ENCODE measurements around the gene KRT13.
"Not testable (repeated sequence)": the region's sequence is repeated elsewhere in the genome, so short reads cannot be mapped to it uniquely, and the experiment has no call there.

Gene KRT13

GRCh38 chr17:41505007-41505808, at the start of gene KRT13:
Gene KRT13 (minus strand): TSS chr17:41505612. CDS start chr17:41505550, 62 bp downstream.
- no peak for DNase-seq

GRCh38 chr17:41553987-41554680, 48.7 kb upstream of the KRT13 start:
- no peak for DNase-seq

GRCh38 chr17:41553176-41553575, 47.8 kb upstream of the KRT13 start:
- no peak for DNase-seq

DNA sequence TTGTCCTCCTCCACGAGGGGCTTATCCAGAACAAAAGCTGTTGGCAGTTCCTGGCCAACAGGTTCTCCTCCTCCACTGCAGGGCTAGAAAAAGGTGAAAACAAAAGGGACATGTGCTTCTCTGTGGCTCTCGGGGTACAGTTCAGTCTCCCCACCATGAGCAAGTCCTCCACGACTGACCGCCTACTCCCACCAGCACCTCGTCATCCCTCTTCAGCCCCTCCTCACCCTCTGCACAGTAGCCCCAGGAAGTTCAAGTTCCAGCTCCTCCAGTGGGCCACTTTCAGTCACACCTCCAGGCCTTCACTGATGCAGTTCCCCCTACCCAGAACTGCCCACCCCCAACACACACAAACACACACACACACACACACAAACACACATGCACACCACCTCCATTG, 47.0 kb upstream of the KRT13 start:
- DNase-seq, result no peak

DNA sequence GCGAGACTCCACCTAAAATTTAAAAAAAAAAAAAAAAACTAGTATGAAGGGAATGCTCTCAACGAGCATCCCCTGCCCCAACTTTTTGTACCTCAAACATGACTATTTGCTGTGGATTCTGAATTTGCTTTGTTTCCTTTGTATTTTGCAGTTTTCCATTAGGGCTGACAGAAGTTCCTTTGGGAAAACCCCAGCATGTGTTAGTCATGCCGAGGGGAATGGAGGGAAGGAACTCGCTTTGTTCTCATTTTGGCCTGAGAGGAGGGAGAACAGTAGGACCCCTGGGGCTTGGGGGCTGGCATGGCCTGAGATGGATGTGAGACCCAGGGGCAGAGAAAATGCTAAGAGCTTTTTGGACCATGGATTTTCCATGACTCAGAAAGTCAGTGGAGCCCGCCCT, 46.0 kb upstream of the KRT13 start:
- no peak for DNase-seq

DNA sequence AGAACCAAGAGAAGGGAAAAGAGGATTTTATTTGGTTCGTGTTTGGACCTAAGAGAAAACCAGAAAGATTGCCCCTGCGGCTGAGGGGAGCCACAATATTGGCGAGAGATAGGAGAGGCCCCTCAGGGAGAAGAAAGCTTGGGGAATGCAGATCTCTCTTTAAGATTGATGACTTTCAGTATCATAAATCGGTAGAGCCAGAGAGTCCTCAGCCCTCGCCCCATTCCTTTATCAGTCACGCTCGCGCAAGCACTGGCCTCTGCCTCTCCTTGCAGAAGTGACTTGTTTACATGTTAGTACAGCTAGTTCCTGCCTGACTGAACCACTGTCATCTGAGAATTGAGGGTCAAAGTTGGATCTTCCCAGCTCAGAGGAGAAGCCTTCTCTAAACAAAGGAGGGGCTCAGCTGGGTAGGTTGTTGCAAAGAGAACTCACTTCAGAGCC, 44.2 kb upstream of the KRT13 start:
- no peak for DNase-seq

DNA sequence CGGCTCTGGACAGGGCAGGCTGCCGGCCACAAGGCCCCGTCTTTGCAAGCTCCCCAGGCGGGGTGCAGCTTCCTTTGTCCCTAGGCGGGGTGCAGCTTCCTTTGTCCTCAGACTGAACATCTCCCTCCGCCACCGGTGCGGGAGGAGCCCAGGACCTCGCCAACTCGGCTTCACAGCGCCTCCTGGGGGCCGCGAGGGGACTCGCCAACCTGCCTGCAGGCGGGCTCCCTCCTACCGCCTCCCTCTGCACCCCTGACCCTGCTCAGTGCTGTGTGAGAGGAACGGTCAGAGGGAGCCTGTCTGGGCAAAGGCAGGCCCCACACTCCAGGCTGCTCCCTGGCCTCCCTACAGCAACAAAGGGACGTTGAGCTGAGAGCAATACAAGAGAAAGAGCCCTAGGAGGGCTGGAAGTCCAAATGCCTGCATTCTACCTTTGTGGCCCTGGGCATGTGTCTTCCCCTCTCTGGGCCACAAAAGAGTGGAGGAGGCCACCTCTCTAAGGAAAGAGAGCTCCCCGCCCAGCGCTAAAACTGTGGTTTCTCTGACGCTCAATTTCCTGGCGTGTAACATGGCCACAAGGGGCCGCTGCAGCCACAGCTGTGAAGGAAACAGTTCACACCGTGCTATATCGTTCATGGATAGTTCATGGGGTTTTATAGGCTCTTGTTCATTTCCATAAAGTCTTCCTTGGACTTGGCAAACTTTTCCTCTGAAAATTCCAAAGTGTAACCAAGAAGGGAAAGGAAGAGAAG, 43.6 kb upstream of the KRT13 start:
- DNase-seq, result peak; percentile 89

- peak; percentile 72 for DNase-seq
Measured at GRCh38 chr17:41547921-41548843, 42.8 kb upstream of the KRT13 start.

GRCh38 chr17:41547378-41547841, 42.0 kb upstream of the KRT13 start:
- DNase-seq, result no peak

DNA sequence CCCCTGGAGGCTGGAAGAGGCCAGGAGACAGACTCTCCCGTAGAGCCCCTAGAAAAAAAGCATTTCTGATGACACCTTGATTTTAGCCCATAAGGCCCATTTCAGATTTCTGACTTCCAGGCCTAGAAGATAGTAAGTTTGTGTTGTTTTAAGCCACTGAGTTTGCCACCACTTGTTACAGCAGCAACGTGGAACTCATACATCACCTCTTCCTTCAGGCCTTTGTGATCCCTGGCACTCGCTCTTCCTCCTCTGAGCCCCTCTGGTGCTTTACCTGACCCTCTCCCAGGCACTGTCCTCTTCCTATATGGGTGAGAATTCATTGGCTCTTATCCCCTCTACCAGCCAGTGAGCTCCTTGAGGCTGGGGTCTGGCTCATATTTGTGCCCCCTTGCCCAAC, 41.4 kb upstream of the KRT13 start:
- DNase-seq, result no peak

- no peak for DNase-seq
Measured at GRCh38 chr17:41545829-41546410, 40.5 kb upstream of the KRT13 start.

GRCh38 chr17:41544935-41545334, 39.5 kb upstream of the KRT13 start:
- DNase-seq, result no peak

- DNase-seq, result no peak
Measured at GRCh38 chr17:41544491-41544892, 39.1 kb upstream of the KRT13 start.

DNA sequence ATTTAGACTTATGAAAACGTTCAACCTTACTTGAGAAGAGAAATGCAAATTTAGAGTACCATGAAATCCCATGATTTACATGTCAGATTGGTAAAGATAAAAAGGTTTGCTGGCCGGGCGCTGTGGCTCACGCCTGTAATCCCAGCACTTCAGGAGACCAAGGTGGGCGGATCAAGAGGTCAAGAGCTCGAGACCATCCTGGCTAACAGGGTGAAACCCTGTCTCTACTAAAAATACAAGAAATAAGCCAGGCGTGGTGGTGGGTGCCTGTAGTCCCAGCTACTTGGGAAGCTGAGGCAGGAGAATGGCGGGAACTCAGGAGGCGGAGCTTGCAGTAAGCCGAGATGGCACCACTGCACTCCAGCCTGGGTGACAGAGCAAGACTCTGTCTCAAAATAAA, 37.4 kb upstream of the KRT13 start:
- not testable (repeated sequence) for DNase-seq

- DNase-seq, result no peak
Measured at GRCh38 chr17:41542357-41542756, 36.9 kb upstream of the KRT13 start.

- no peak for DNase-seq
Measured at GRCh38 chr17:41540921-41541625, 35.7 kb upstream of the KRT13 start.

GRCh38 chr17:41539979-41540701, 34.7 kb upstream of the KRT13 start:
- DNase-seq, result no peak

DNA sequence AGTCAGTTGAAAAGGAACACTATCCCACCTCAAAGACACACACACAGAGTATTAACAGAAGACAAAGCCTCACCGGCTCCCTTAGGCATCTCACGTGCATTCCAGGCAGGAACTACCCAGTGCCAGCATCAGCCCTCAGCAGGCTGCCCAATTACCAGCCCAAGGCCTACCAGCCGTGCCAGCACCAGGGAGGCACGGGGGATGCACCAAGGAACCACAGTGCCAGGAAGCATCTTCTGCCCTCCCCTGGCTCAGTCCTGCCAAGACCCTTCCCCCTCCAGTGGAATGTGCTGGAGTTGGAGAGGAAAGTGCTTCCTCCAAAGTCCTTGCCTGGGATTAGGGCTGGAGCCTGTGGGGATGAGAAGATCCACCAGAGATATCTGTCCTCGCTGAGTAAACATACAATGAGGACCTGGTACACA, 33.7 kb upstream of the KRT13 start:
- no peak for DNase-seq

DNA sequence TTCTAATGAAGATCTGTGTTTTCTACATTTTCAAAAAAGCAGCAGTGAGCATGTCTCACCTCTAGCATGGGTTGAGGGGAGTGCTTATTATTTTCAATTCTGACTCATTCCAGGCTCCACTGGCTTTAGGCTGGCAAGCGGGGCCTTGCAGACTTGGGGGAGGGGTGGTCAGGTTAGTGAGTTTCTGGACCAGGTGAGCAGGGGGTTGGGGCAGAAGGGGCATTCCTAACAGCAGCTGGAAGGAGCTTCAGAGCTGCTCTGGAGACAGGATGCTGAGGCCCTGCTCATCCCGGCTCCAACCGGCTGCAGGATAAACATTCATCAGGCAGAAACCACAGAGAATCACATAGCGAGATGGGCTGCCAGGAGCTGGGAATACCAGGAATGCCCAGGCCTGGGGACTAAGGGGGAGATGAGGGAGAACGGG, 33.2 kb upstream of the KRT13 start:
- DNase-seq, result no peak

- no peak for DNase-seq
Measured at GRCh38 chr17:41537990-41538389, 32.6 kb upstream of the KRT13 start.

- no peak for DNase-seq
Measured at GRCh38 chr17:41537614-41537954, 32.2 kb upstream of the KRT13 start.
